H1 (cell line): Measurements from ENCODE around the gene TMPRSS13. TPM values are rescaled to one million over a fixed set of nuclear protein-coding genes. Genes with fewer than 3 reads are reported as not detected.

Experiments
- BRCA1 ChIP-seq: IDR thresholded peaks from 2 replicates; pipeline ENCODE4 v1.6.1; 2012; ENCODE audit warnings: low read depth, low read length, improper control_type of control experiment
- CTBP2 ChIP-seq: IDR thresholded peaks from 2 replicates; pipeline ENCODE4 v1.7.0; 2011; ENCODE audit warnings: borderline replicate concordance, mild to moderate bottlenecking, moderate library complexity, mixed read lengths, low read length; ENCODE audit not compliant: insufficient read depth, insufficient read length
- NRF1 ChIP-seq: IDR thresholded peaks from 2 replicates; pipeline ENCODE4 v1.6.1; 2011; ENCODE audit warnings: mild to moderate bottlenecking, low read depth, low read length, improper control_type of control experiment
- RXRA ChIP-seq: IDR thresholded peaks from 2 replicates; pipeline ENCODE4 v1.6.1; 2011; ENCODE audit warnings: low read depth, mild to moderate bottlenecking, low read length, moderate library complexity; ENCODE audit not compliant: insufficient read depth
- YY1 ChIP-seq: IDR thresholded peaks from 2 replicates; pipeline ENCODE4 v1.6.1; 2011; ENCODE audit warnings: low read depth, mild to moderate bottlenecking, low read length
- polyA plus RNA-seq, 7 experiments: library from polyadenylated mRNA; depleted of rRNA in 3 of 7; stranded (reverse) in 5 of 7; unstranded in 2 of 7; fragments of >200 nt in 5 of 7; fragments of 200-250 nt in 2 of 7; gene quantifications; 1 replicate in 5 of 7; 2 replicates in 1 of 7; 4 replicates in 1 of 7; pipeline versions ENCODE4 v1.2.1 to v1.2.3, GENCODE V29; 2011 to 2013; ENCODE audit warnings: missing spikeins in 2 of 7, mixed read lengths in 2 of 7
- total RNA-seq: library from RNA; stranded (reverse); fragmentation: NEBNext Ultra II Directional; extraction: Animal tissue kit (Norgen Biotek cat#: 25700); gene quantifications from 2 replicates; pipeline ENCODE4 v1.2.1, GENCODE V29; 2021

TMPRSS13 gene
- total and polyA plus RNA-seq, 2 of the 8 experiments (the other 6 are each of a cell fraction or from before 2014, with no cell fraction given): 0.61 to 0.79 TPM

DNA sequence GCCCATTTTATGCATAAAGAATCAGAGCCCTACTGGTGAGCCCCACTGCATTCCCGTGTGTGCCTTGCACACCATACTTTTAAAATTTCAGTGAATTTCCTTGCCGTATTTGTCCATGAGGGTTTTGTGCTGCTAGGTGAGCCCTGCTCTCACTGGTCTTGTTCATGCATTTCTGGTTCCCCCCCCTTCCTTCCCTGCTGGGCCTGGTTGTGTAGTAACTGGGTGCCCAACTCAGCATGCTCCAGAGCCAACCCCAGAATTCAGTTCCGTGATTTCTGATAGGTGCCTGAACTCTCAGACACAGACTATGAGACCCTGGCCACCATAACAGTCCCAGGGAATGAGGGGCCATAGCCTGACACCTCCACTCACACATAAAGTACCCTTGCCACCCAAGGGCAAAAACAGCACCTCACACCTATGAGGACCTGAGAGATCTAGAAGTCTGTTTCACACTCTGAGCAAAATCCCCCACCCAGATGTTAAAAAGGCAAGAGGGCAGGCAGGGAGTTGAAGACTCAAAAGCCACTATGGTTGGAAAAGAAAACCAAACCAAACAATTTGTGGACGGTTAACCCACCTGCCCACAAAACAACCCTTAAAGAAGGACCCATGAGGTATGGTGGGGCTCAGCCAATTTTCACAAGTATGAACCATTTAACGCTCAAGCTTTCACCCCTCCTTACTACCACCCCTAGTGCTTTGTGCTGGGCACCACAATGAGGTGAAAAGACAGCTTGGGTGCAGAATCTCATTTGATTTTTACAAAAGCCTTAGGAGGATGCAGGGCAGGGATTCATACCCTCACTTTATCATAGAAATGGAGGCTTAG is 40.2 kb upstream of the TMPRSS13 start (continued):
- no peak for TF ChIP-seq CTBP2
- TF ChIP-seq NRF1: no peak
- TF ChIP-seq RXRA: no peak
- no peak for TF ChIP-seq YY1
- no peak for TF ChIP-seq BRCA1
- TF ChIP-seq, all 59 proteins: peak for 0
